ENCODE measurements around the gene MFSD1.

MFSD1 gene

DNA sequence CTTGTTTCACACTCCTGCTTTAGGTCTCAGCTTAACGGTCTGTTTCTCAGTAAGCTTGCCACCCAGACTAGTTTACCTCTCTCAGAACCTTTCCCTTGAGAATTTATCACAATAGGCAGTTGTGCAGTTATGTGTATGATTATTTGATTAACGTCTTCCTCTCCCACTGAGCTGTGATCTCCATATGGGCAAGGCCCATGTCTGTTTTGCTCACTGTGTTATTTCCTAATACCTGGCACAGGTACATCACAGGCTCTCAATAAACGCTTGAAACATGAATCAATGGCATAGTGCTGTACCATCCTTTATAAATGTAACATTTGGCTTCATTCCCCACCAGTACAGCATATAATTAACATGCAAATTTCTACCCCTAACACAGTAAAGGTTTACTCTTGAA lies 40.5 kb upstream of the MFSD1 start:
- ATAC-seq, result no peak
- TF ChIP-seq PATZ1 (CRISPR knock-in tag; IDR thresholded peaks at IDR 0.05; ENCODE audit: borderline replicate concordance) (no peak), ZC3H10 (CRISPR knock-in tag; IDR thresholded peaks at IDR 0.05) (no peak), BACH2 (CRISPR knock-in tag; IDR thresholded peaks at IDR 0.05; ENCODE audit: borderline replicate concordance) (no peak), OSR1 (CRISPR knock-in tag; IDR thresholded peaks at IDR 0.05) (no peak), PPARA (CRISPR knock-in tag; IDR thresholded peaks at IDR 0.05; ENCODE audit: borderline replicate concordance) (no peak)
- TF ChIP-seq, protein P1, sequence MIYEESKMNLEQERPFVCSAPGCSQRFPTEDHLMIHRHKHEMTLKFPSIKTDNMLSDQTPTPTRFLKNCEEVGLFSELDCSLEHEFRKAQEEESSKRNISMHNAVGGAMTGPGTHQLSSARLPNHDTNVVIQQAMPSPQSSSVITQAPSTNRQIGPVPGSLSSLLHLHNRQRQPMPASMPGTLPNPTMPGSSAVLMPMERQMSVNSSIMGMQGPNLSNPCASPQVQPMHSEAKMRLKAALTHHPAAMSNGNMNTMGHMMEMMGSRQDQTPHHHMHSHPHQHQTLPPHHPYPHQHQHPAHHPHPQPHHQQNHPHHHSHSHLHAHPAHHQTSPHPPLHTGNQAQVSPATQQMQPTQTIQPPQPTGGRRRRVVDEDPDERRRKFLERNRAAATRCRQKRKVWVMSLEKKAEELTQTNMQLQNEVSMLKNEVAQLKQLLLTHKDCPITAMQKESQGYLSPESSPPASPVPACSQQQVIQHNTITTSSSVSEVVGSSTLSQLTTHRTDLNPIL (CRISPR knock-in tag; IDR thresholded peaks at IDR 0.05; ENCODE audit: low read depth), result no peak

DNA sequence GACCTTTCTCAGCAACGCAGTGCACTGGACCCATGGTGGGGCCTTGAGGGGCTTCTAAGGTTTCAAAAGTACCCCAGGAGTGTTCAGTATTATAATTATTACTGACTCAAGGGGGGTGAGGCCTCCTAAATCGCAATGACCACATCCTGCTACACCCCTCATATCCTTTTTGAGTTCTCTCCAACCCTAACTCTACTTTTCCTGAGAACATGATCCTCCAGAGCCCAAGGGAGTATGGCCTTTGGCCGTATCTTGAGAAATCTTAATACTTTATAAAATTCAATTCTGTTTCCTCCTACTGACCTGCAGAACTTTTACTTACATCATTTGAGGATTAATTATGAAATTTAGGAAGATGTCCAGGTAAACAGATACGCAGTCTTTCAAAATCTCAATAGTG lies 39.2 kb upstream of the MFSD1 start:
- TF ChIP-seq CSDC2 (CRISPR knock-in tag; IDR thresholded peaks at IDR 0.05) (no peak), ESRRG (CRISPR knock-in tag; IDR thresholded peaks at IDR 0.05) (no peak), TCF4 (CRISPR knock-in tag; IDR thresholded peaks at IDR 0.05; ENCODE audit: borderline replicate concordance) (no peak), RARB (CRISPR knock-in tag; IDR thresholded peaks at IDR 0.05) (no peak), ISL1 (CRISPR knock-in tag; IDR thresholded peaks at IDR 0.05) (no peak), ZNF565 (CRISPR knock-in tag; conservative IDR thresholded peaks at IDR 0.05; ENCODE audit: low read depth) (no peak)
- ATAC-seq, result no peak

- TF ChIP-seq, protein P2, sequence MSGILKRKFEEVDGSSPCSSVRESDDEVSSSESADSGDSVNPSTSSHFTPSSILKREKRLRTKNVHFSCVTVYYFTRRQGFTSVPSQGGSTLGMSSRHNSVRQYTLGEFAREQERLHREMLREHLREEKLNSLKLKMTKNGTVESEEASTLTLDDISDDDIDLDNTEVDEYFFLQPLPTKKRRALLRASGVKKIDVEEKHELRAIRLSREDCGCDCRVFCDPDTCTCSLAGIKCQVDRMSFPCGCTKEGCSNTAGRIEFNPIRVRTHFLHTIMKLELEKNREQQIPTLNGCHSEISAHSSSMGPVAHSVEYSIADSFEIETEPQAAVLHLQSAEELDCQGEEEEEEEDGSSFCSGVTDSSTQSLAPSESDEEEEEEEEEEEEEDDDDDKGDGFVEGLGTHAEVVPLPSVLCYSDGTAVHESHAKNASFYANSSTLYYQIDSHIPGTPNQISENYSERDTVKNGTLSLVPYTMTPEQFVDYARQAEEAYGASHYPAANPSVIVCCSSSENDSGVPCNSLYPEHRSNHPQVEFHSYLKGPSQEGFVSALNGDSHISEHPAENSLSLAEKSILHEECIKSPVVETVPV (CRISPR knock-in tag; IDR thresholded peaks at IDR 0.05), result no peak
- no peak for TF ChIP-seq RARB (CRISPR knock-in tag; IDR thresholded peaks at IDR 0.05)
- no peak for TF ChIP-seq ZC3H10 (CRISPR knock-in tag; IDR thresholded peaks at IDR 0.05)
- TF ChIP-seq ZNF565 (CRISPR knock-in tag; conservative IDR thresholded peaks at IDR 0.05; ENCODE audit: low read depth), result no peak
- no peak for TF ChIP-seq ISL1 (CRISPR knock-in tag; IDR thresholded peaks at IDR 0.05)
- TF ChIP-seq TCF4 (CRISPR knock-in tag; IDR thresholded peaks at IDR 0.05; ENCODE audit: borderline replicate concordance), result no peak
- TF ChIP-seq ZFP30 (CRISPR knock-in tag; IDR thresholded peaks at IDR 0.05), result no peak
- TF ChIP-seq POU6F1 (CRISPR knock-in tag; IDR thresholded peaks at IDR 0.05; ENCODE audit: borderline replicate concordance, low read depth), result no peak
- TF ChIP-seq SNAI2 (CRISPR knock-in tag; IDR thresholded peaks at IDR 0.05), result no peak
- TF ChIP-seq BACH2 (CRISPR knock-in tag; IDR thresholded peaks at IDR 0.05; ENCODE audit: borderline replicate concordance), result no peak
- no peak for TF ChIP-seq OSR1 (CRISPR knock-in tag; IDR thresholded peaks at IDR 0.05)
- TF ChIP-seq, protein P1 (CRISPR knock-in tag; IDR thresholded peaks at IDR 0.05; ENCODE audit: low read depth), result no peak
- TF ChIP-seq TSHZ2 (CRISPR knock-in tag; IDR thresholded peaks at IDR 0.05), result no peak
- no peak for TF ChIP-seq CSDC2 (CRISPR knock-in tag; IDR thresholded peaks at IDR 0.05)
- TF ChIP-seq ARNTL (CRISPR knock-in tag; IDR thresholded peaks at IDR 0.05; ENCODE audit: borderline replicate concordance, low read depth), result no peak
- TF ChIP-seq ZFP3 (CRISPR knock-in tag; IDR thresholded peaks at IDR 0.05), result no peak
These were observed 38.4 kb upstream of the MFSD1 start for GRCh38 chr3:158763421-158763820.

More at GRCh38 chr3:158763421-158763820, 38.4 kb upstream of the MFSD1 start:
- ATAC-seq, result no peak
